Ascending aorta (tissue), 2 donors: Measurements from ENCODE around the gene GTSE1. TPM values are rescaled to one million over a fixed set of nuclear protein-coding genes. Genes with fewer than 3 reads are reported as not detected.

Experiments
- DNase-seq, 2 donors: peaks; one replicate each; pipeline ENCODE4 v3.0.0-alpha.2; 2019; ENCODE audit warnings: low spot score in 2 of 2
- H3K27ac ChIP-seq, 2 donors: fragments of 200-600 bp; sonication (generic); one replicate each; pipeline ENCODE4 v1.5.1; 2016 to 2017; ENCODE audit warnings: mild to moderate bottlenecking in 1 of 2
- H3K27me3 ChIP-seq: fragments of 200-600 bp; sonication (generic); one replicate; pipeline ENCODE4 v1.5.1; 2017
- H3K36me3 ChIP-seq, 2 donors: fragments of 200-600 bp; sonication (generic); one replicate each; pipeline ENCODE4 v1.5.1; 2016
- H3K4me1 ChIP-seq, 2 donors: fragments of 200-600 bp; sonication (generic); one replicate each; pipeline ENCODE4 v1.5.1; 2016 to 2017; ENCODE audit warnings: mild to moderate bottlenecking in 1 of 2
- H3K4me3 ChIP-seq, 2 donors: fragments of 200-600 bp; sonication (generic); one replicate each; pipeline ENCODE4 v1.5.1; 2016 to 2017; ENCODE audit warnings: mild to moderate bottlenecking in 1 of 2
- H3K9me3 ChIP-seq, 2 donors: fragments of 200-600 bp; sonication (generic); one replicate each; pipeline ENCODE4 v1.5.1; 2016
- CTCF ChIP-seq, 3 experiments: fragments of 200-600 bp in 2 of 3; fragments of 450-650 bp in 1 of 3; sonication (generic) in 2 of 3; IDR thresholded peaks; one replicate each; pipeline ENCODE4 v1.5.1; 2016 to 2019; ENCODE audit warnings: antibody characterized with exemption in 3 of 3, mild to moderate bottlenecking in 1 of 3, moderate library complexity in 1 of 3
- intact Hi-C: fragments of 100-400 bp; cut with DNase I; formaldehyde crosslinking; loops from one replicate; pipeline ENCODE4 v1.15.1; 2023
- total RNA-seq: library from RNA; depleted of rRNA; stranded (reverse); fragments of >200 nt; gene quantifications from one replicate; pipeline ENCODE4 v1.1.0, GENCODE V29; 2016

The GTSE1 gene
- total RNA-seq, 1 donor from 2014 or later = not detected

- Histone ChIP-seq H3K9me3 (no peaks in the 10 kb centered on the region), H3K36me3 (peaks cover 32 to 51% of the 10 kb centered on the region in 2 donors), H3K4me3 (no peak overlapping the region), H3K27me3 (no peaks in the 10 kb centered on the region), H3K27ac (no peak overlapping the region), H3K4me1 (peaks cover 6 to 7% of the 10 kb centered on the region in 2 donors)
- TF ChIP-seq CTCF (IDR thresholded peaks at IDR 0.05) = no peak
- intact Hi-C loops = loop anchor here (5.0 to 10.0 kb wide), 2 partner anchors 73 to 186 kb away; partner anchors contain the start of genes PKDREJ, PPARA and TTC38
- DNase-seq = no peak
Observed at GRCh38 chr22:46337870-46338269, 41.2 kb downstream of the GTSE1 start.

DNA sequence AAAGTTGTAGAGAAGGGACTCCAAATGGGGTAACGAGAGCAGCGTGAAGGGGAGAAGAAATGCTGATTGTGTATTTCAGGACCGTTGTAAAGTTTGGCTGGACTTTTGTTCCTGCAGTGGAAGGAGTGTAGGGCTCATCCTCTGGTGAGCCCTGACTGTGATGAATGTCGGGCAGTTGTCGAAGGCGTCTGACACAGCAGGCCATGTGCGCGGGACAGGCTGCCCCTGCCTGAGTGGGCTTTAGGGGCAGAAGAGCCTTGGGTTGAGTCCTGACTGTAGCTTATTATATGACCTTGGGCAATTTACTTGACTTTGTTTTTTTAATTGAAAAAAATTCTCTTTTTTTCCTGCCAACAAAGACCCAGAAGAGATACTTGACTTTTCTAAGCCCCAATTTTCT lies 42.0 kb downstream of the GTSE1 start:
- TF ChIP-seq CTCF (IDR thresholded peaks at IDR 0.05) = no peak
- peaks cover 32 to 58% of the 10 kb centered on the region in 2 donors for H3K36me3 ChIP-seq
- H3K9me3 ChIP-seq = no peaks in the 10 kb centered on the region
- no peak overlapping the region for H3K27ac ChIP-seq
- no peak overlapping the region for H3K4me3 ChIP-seq
- intact Hi-C loops = loop anchor here (5.0 to 10.0 kb wide), 2 partner anchors 74 to 186 kb away; partner anchors contain the start of genes PKDREJ, PPARA and TTC38
- no peaks in the 10 kb centered on the region for H3K27me3 ChIP-seq
- DNase-seq = no peak
- peaks cover 6 to 7% of the 10 kb centered on the region in 2 donors for H3K4me1 ChIP-seq

GRCh38 chr22:46339956-46340355 lies 43.3 kb downstream of the GTSE1 start:
- H3K27ac ChIP-seq = no peak overlapping the region
- no peaks in the 10 kb centered on the region for H3K9me3 ChIP-seq
- no peaks in the 10 kb centered on the region for H3K27me3 ChIP-seq
- intact Hi-C loops = loop anchor here (5.0 to 10.0 kb wide), 2 partner anchors 75 to 188 kb away; partner anchors contain the start of genes PKDREJ, PPARA and TTC38
- H3K4me3 ChIP-seq = no peak overlapping the region
- TF ChIP-seq CTCF (IDR thresholded peaks at IDR 0.05) = no peak
- peaks cover 44 to 71% of the 10 kb centered on the region in 2 donors for H3K36me3 ChIP-seq
- peaks cover 6 to 7% of the 10 kb centered on the region in 2 donors for H3K4me1 ChIP-seq
- no peak for DNase-seq

DNA sequence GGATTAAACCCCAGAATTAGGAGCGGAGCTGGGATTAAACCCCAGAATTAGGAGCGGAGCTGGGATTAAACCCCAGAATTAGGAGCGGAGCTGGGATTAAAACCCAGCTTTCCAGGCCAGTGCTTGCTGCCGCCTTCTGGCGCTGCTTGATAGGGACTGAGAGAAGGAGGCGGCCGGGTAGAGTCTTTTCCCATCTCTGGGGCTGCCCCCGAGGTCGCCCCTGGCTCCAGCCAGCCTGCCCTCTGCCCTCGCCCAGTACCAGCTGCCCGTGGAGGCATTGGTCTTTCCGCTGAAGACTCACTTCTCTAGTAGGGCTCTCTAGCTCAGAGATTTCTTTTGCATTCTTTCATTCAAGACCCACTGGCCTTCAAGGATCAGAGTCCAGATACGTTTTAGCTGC lies 44.0 kb downstream of the GTSE1 start:
- DNase-seq = no peak
- Histone ChIP-seq H3K4me3 (no peak overlapping the region), H3K4me1 (peaks cover 6 to 7% of the 10 kb centered on the region in 2 donors), H3K9me3 (no peaks in the 10 kb centered on the region), H3K27ac (no peak overlapping the region), H3K36me3 (peaks cover 49 to 79% of the 10 kb centered on the region in 2 donors), H3K27me3 (no peaks in the 10 kb centered on the region)
- no peak for TF ChIP-seq CTCF (IDR thresholded peaks at IDR 0.05)
- intact Hi-C loops = no loop called here

DNA sequence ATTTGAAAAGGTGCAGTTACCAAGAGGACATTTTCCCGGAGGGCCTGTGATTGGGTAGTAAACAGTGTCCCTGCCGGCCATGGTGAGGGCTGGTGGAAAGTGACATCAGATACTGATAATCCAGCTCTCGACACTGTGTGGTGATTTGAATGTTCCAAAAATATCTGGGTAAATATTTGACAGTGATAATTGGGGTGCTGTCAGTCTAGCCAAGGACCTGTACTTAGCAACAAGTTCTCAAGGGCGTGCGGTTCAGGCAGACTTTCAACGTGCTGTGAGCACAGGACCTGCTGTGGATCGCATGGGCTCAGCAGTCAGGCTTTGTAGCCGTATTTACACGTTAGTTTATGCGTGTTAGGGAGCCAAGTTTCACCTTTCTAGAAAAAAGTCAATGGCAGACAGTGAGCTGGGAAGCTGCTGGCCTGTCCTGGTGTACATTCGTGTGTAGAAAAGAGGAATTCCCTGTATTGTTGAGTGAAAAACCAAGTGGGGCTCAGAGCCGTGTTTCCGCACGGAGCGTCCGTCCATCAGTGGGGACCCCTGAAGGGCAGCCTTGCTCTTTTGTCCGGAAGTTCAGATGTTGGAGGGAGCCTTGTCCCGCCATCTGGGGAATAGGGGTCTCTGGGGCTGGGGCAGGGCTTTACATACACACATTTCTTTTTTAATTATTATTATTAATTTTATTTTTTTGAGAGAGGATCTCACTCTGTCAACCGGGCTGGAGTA lies 50.2 kb downstream of the GTSE1 start:
- peaks cover 81 to 95% of the 10 kb centered on the region in 2 donors for H3K36me3 ChIP-seq
- H3K27ac ChIP-seq = no peak overlapping the region
- no peak overlapping the region for H3K4me3 ChIP-seq
- DNase-seq = no peak
- no peaks in the 10 kb centered on the region for H3K9me3 ChIP-seq
- no peak for TF ChIP-seq CTCF (IDR thresholded peaks at IDR 0.05)
- no peaks in the 10 kb centered on the region for H3K4me1 ChIP-seq
- intact Hi-C loops = no loop called here
- H3K27me3 ChIP-seq = no peaks in the 10 kb centered on the region
